ENCODE measurements around the gene HMG20A.
"Not testable (repeated sequence)": the region's sequence is repeated elsewhere in the genome, so short reads cannot be mapped to it uniquely, and the experiment has no call there.

Gene HMG20A

GRCh38 chr15:77398927-77399326, 21.8 kb upstream of the HMG20A start:
- Histone ChIP-seq H3K4me3 (replicated peaks; ENCODE audit: low read depth, low read length) (no peak overlapping the region), H3K36me3 (ENCODE audit: control insufficient read depth, insufficient read depth, low read length) (no peaks in the 10 kb centered on the region), H3K27me3 (replicated peaks; ENCODE audit: control insufficient read depth, insufficient read depth, low read length) (no peaks in the 10 kb centered on the region)
- TF ChIP-seq, protein P1, sequence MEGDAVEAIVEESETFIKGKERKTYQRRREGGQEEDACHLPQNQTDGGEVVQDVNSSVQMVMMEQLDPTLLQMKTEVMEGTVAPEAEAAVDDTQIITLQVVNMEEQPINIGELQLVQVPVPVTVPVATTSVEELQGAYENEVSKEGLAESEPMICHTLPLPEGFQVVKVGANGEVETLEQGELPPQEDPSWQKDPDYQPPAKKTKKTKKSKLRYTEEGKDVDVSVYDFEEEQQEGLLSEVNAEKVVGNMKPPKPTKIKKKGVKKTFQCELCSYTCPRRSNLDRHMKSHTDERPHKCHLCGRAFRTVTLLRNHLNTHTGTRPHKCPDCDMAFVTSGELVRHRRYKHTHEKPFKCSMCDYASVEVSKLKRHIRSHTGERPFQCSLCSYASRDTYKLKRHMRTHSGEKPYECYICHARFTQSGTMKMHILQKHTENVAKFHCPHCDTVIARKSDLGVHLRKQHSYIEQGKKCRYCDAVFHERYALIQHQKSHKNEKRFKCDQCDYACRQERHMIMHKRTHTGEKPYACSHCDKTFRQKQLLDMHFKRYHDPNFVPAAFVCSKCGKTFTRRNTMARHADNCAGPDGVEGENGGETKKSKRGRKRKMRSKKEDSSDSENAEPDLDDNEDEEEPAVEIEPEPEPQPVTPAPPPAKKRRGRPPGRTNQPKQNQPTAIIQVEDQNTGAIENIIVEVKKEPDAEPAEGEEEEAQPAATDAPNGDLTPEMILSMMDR (IDR thresholded peaks at IDR 0.05; ENCODE audit: insufficient read depth, low read length, poor library complexity, severe bottlenecking), result no peak
- DNase-seq (ENCODE audit: extremely low read depth, insufficient read length), result no peak

- TF ChIP-seq, protein P1 (IDR thresholded peaks at IDR 0.05; ENCODE audit: insufficient read depth, low read length, poor library complexity, severe bottlenecking), result no peak
- DNase-seq (ENCODE audit: extremely low read depth, insufficient read length), result no peak
- H3K27me3 ChIP-seq (replicated peaks; ENCODE audit: control insufficient read depth, insufficient read depth, low read length), result no peaks in the 10 kb centered on the region
- H3K4me3 ChIP-seq (replicated peaks; ENCODE audit: low read depth, low read length), result no peak overlapping the region
- H3K36me3 ChIP-seq (ENCODE audit: control insufficient read depth, insufficient read depth, low read length), result no peaks in the 10 kb centered on the region
Measured at GRCh38 chr15:77400258-77400657, 20.4 kb upstream of the HMG20A start.

DNA sequence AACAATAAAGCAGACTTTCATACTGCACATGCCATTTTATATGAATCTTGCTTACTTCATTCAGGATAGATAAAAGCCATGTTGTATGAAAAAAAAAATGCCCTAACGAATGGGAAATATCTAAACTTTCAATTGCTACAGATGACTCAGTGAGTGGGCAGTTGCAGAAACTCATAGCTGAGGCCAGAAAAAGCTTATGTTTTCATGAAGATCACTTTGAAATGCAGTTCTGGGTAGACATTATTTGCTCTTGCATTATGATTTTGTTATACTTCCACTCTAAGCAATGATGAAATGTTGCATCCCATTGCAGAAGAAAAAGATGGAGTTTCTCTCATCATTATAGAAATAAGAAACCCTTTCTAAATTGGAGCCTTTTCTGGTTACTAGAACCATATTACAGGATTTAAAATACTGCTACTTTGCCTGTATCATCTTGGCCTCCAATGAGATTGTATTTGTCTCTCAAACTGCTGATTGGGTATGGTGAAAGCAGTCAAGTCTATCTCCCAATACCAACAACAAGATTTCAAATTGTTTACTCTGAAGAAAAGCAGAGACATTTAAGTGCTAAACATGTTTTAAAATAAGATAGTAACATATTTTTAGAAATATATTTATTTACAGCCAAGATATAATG, 17.8 kb upstream of the HMG20A start:
- Histone ChIP-seq H3K36me3 (ENCODE audit: control insufficient read depth, insufficient read depth, low read length) (no peaks in the 10 kb centered on the region), H3K4me3 (replicated peaks; ENCODE audit: low read depth, low read length) (no peak overlapping the region), H3K27me3 (replicated peaks; ENCODE audit: control insufficient read depth, insufficient read depth, low read length) (no peaks in the 10 kb centered on the region)
- no peak for DNase-seq (ENCODE audit: extremely low read depth, insufficient read length)
- TF ChIP-seq, protein P1 (IDR thresholded peaks at IDR 0.05; ENCODE audit: insufficient read depth, low read length, poor library complexity, severe bottlenecking), result no peak

- H3K4me3 ChIP-seq (replicated peaks; ENCODE audit: low read depth, low read length); H3K27me3 ChIP-seq (replicated peaks; ENCODE audit: control insufficient read depth, insufficient read depth, low read length); DNase-seq (ENCODE audit: extremely low read depth, insufficient read length); H3K36me3 ChIP-seq (ENCODE audit: control insufficient read depth, insufficient read depth, low read length): not testable (repeated sequence)
Measured at GRCh38 chr15:77406173-77406759, 14.4 kb upstream of the HMG20A start.

- TF ChIP-seq, protein P1 (IDR thresholded peaks at IDR 0.05; ENCODE audit: insufficient read depth, low read length, poor library complexity, severe bottlenecking), result no peak
- no peak for DNase-seq (ENCODE audit: extremely low read depth, insufficient read length)
- Histone ChIP-seq H3K36me3 (ENCODE audit: control insufficient read depth, insufficient read depth, low read length) (no peaks in the 10 kb centered on the region), H3K27me3 (replicated peaks; ENCODE audit: control insufficient read depth, insufficient read depth, low read length) (no peaks in the 10 kb centered on the region), H3K4me3 (replicated peaks; ENCODE audit: low read depth, low read length) (no peak overlapping the region)
Measured at GRCh38 chr15:77406846-77407245, 13.8 kb upstream of the HMG20A start.

DNA sequence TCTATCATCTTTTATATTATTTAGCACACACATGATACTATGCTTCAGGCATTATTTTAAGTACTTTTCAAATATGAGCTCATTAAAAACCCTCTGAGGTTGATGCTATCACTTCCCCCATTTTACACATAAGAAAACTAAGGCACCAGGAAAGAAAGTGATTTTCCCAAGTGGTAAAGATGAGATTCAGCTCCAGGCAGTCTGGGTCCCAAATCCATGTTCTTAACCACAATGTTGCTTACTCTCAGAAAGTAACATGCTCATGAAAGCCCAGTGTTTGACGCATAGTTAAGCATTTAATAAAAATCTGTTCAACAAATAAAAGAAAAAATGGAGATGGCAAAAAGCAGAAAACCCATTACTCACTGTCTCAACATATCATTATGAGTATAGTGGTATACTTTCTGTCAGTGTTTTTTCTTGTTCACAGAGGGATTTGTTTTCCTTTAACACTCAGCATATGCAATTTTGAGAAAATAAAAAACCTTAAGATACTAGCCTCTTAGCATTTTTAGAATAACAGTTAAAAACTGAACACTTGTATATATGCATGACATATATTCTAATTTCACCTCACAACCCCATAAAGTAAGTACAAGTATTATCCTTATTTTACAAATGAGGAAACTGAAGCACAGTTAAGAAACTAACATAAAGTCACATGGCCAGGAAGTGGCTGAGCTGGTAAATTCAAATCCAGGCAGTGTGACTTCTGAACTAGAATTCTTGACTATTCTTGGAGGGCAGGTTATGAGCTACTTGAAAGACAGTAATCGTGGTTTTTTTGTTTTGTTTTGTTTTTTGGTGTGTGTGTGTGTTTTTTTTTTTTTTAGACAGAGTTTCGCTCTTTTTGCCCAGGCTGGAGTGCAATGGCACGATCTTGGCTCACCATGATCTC, 11.2 kb upstream of the HMG20A start:
- Histone ChIP-seq H3K36me3 (ENCODE audit: control insufficient read depth, insufficient read depth, low read length) (no peaks in the 10 kb centered on the region), H3K27me3 (replicated peaks; ENCODE audit: control insufficient read depth, insufficient read depth, low read length) (no peaks in the 10 kb centered on the region), H3K4me3 (replicated peaks; ENCODE audit: low read depth, low read length) (no peak overlapping the region)
- peak; percentile 57 for DNase-seq (ENCODE audit: extremely low read depth, insufficient read length)
- TF ChIP-seq, protein P1 (IDR thresholded peaks at IDR 0.05; ENCODE audit: insufficient read depth, low read length, poor library complexity, severe bottlenecking), result no peak

DNA sequence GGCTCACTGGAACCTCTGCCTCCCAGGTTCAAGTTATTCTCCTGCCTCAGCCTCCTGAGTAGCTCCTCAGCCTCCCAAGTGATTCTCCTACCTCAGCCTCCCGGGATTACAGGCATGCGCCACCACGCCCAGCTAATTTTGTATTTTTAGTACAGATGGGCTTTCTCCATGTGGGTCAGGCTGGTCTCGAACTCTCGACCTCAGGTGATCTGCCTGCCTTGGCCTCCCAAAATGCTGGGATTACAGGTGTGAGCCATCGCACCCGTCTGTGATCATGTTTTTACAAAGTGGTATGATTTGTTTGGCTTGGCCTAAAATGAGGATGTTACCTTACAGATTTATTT, 10.6 kb upstream of the HMG20A start:
- not testable (repeated sequence) for H3K4me3 ChIP-seq (replicated peaks; ENCODE audit: low read depth, low read length); H3K27me3 ChIP-seq (replicated peaks; ENCODE audit: control insufficient read depth, insufficient read depth, low read length); H3K36me3 ChIP-seq (ENCODE audit: control insufficient read depth, insufficient read depth, low read length); DNase-seq (ENCODE audit: extremely low read depth, insufficient read length)

Measured in GM06990 (cell line).